GM23248 (cell line): ENCODE results near the gene ETF1. TPM values are rescaled to one million over a fixed set of nuclear protein-coding genes. Genes with fewer than 3 reads are reported as not detected.

ENCODE experiments used
- DNase-seq: peaks from one replicate; pipeline ENCODE4 v3.0.0-alpha.2; 2015
- H2AFZ ChIP-seq: fragments of 200-600 bp; sonication (generic); 2 replicates; pipeline ENCODE4 v1.6.1; 2016; ENCODE audit warnings: antibody characterized with exemption
- H3F3A ChIP-seq: fragments of 200-600 bp; sonication (generic); 2 replicates; pipeline ENCODE4 v1.6.1; 2016; ENCODE audit warnings: mild to moderate bottlenecking, antibody characterized with exemption, mixed run types; ENCODE audit not compliant: insufficient read depth
- H3K27ac ChIP-seq: fragments of 200-600 bp; sonication (generic); 2 replicates; pipeline ENCODE4 v1.5.1; 2016; ENCODE audit warnings: mild to moderate bottlenecking
- H3K27me3 ChIP-seq: fragments of 200-600 bp; sonication (generic); replicated peaks from 2 replicates; pipeline ENCODE4 v1.6.1; 2016; ENCODE audit warnings: mild to moderate bottlenecking; ENCODE audit not compliant: insufficient read depth
- H3K36me3 ChIP-seq: fragments of 200-600 bp; sonication (generic); 2 replicates; pipeline ENCODE4 v1.6.1; 2016; ENCODE audit warnings: low read depth, mild to moderate bottlenecking
- H3K4me1 ChIP-seq: fragments of 200-600 bp; sonication (generic); 2 replicates; pipeline ENCODE4 v1.6.1; 2016; ENCODE audit warnings: mild to moderate bottlenecking; ENCODE audit not compliant: insufficient read depth
- H3K4me2 ChIP-seq: fragments of 200-600 bp; sonication (generic); one replicate; pipeline ENCODE4 v1.6.1; 2016; ENCODE audit warnings: mild to moderate bottlenecking; ENCODE audit not compliant: unreplicated experiment
- H3K4me3 ChIP-seq: fragments of 200-600 bp; sonication (generic); 2 replicates; pipeline ENCODE4 v1.5.1; 2016; ENCODE audit warnings: mild to moderate bottlenecking
- H3K79me2 ChIP-seq: fragments of 200-600 bp; sonication (generic); 2 replicates; pipeline ENCODE4 v1.6.1; 2016; ENCODE audit warnings: mild to moderate bottlenecking; ENCODE audit not compliant: insufficient read depth
- H3K9ac ChIP-seq: fragments of 200-600 bp; sonication (generic); 2 replicates; pipeline ENCODE4 v1.6.1; 2016; ENCODE audit warnings: mild to moderate bottlenecking
- H3K9me2 ChIP-seq: fragments of 200-600 bp; sonication (generic); 2 replicates; pipeline ENCODE4 v1.6.1; 2016; ENCODE audit warnings: mixed run types, mild to moderate bottlenecking, moderate library complexity; ENCODE audit not compliant: insufficient read depth
- H3K9me3 ChIP-seq: fragments of 200-600 bp; sonication (generic); one replicate; pipeline ENCODE4 v1.6.1; 2017; ENCODE audit warnings: low read depth
- H4K20me1 ChIP-seq: fragments of 200-600 bp; sonication (generic); 2 replicates; pipeline ENCODE4 v1.6.0; 2016; ENCODE audit not compliant: insufficient read depth
- EZH2 ChIP-seq: fragments of 200-600 bp; sonication (generic); IDR thresholded peaks from 2 replicates; pipeline ENCODE4 v1.6.1; 2018; ENCODE audit warnings: antibody characterized with exemption, mild to moderate bottlenecking; ENCODE audit not compliant: insufficient read depth, poor library complexity, severe bottlenecking
- EZH2phosphoT487 ChIP-seq: fragments of 200-600 bp; sonication (generic); IDR thresholded peaks from 2 replicates; pipeline ENCODE4 v1.6.1; 2018; ENCODE audit warnings: antibody characterized with exemption, moderate library complexity, mild to moderate bottlenecking, low read depth; ENCODE audit not compliant: insufficient read depth
- WGBS, 2 experiments: methylation state at CpG; one replicate each; pipeline ENCODE4 v1.1.6; 2015 to 2017; ENCODE audit warnings: low lambda C conversion rate in 2 of 2, low coverage in 1 of 2; ENCODE audit errors: missing lambda C conversion rate in 2 of 2; 5-methylcytosine and 5-hydroxymethylcytosine counted together
- in situ Hi-C: fragments of 300-500 bp; cut with MboI; formaldehyde crosslinking; loops from 2 replicates; pipeline ENCODE4 v1.15.0; 2020
- polyA plus RNA-seq: library from polyadenylated mRNA; unstranded; fragments of >200 nt; fragmentation: Nextera tagmentation; extraction: Ambion mirVana; gene quantifications from 2 replicates; pipeline ENCODE4 v1.2.1, GENCODE V29; 2016
- total RNA-seq: library from RNA; depleted of rRNA; stranded (reverse); fragments of >200 nt; shearing (Covaris generic); gene quantifications from 2 replicates; pipeline ENCODE4 v1.2.3, GENCODE V29; 2014

ETF1 gene
- total and polyA plus RNA-seq, 2 experiments from 2014 or later: 74.1 to 124 TPM

GRCh38 chr5:138549414-138549813 is 6.4 kb upstream of the ETF1 start:
- DNase-seq: no peak
- Histone ChIP-seq H3K9me2 (no peaks in the 10 kb centered on the region), H3F3A (peaks cover 50% of the 10 kb centered on the region), H2AFZ (no peak overlapping the region), H3K79me2 (peaks cover 93% of the 10 kb centered on the region), H3K9me3 (no peaks in the 10 kb centered on the region), H3K27me3 (no peaks in the 10 kb centered on the region), H3K4me1 (peaks cover 21% of the 10 kb centered on the region), H3K27ac (no peak overlapping the region), H3K36me3 (peaks cover 9% of the 10 kb centered on the region; the same call in 1 of the 2 replicates), H4K20me1 (no peaks in the 10 kb centered on the region), H3K4me2 (no peak overlapping the region), H3K4me3 (no peak overlapping the region), H3K9ac (no peak overlapping the region)
- TF ChIP-seq EZH2phosphoT487: no peak
- TF ChIP-seq EZH2: no peak
- in situ Hi-C loops: no loop called here
- 85 to 87% methylated on average over 5 of the region's 5 CpGs for WGBS, 2 experiments

GRCh38 chr5:138545919-138546562 is 3.0 kb upstream of the ETF1 start:
- TF ChIP-seq EZH2phosphoT487: no peak
- no peak for TF ChIP-seq EZH2
- peaks cover 93% of the 10 kb centered on the region for H3K79me2 ChIP-seq
- peak overlapping the region; percentile 95 for H3K9ac ChIP-seq
- peak overlapping the region; percentile 48 for H3K27ac ChIP-seq
- H4K20me1 ChIP-seq: peaks cover 4% of the 10 kb centered on the region; the same call in 1 of the 2 replicates
- no peak overlapping the region for H3K4me3 ChIP-seq
- H3K27me3 ChIP-seq: no peaks in the 10 kb centered on the region
- H3K9me3 ChIP-seq: no peaks in the 10 kb centered on the region
- H2AFZ ChIP-seq: no peak overlapping the region
- in situ Hi-C loops: no loop called here
- H3K4me1 ChIP-seq: peaks cover 28% of the 10 kb centered on the region
- H3K4me2 ChIP-seq: peak overlapping the region; percentile 98
- WGBS, 2 experiments: 78 to 85% methylated on average over 6 of the region's 6 CpGs
- no peaks in the 10 kb centered on the region for H3K36me3 ChIP-seq
- DNase-seq: peak; percentile 60
- peaks cover 32% of the 10 kb centered on the region for H3F3A ChIP-seq
- no peaks in the 10 kb centered on the region for H3K9me2 ChIP-seq

GRCh38 chr5:138544181-138545134 is 1.4 kb upstream of the ETF1 start:
- peaks cover 95% of the 10 kb centered on the region for H3K79me2 ChIP-seq
- H3K9me2 ChIP-seq: no peaks in the 10 kb centered on the region
- H3K9me3 ChIP-seq: no peaks in the 10 kb centered on the region
- H3K4me2 ChIP-seq: peak overlapping the region; percentile 98
- peak overlapping the region; percentile 97 for H3K27ac ChIP-seq
- H3K9ac ChIP-seq: peak overlapping the region; percentile 95
- 57 to 62% methylated on average over 16 of the region's 16 CpGs for WGBS, 2 experiments
- H3K36me3 ChIP-seq: 0 out of 2 replicates have a peak, but pooled peaks cover 3% of the 10 kb centered on the region
- no peak for TF ChIP-seq EZH2
- no peak for TF ChIP-seq EZH2phosphoT487
- H3F3A ChIP-seq: peaks cover 40% of the 10 kb centered on the region
- peak; percentile 80 for DNase-seq
- H3K27me3 ChIP-seq: no peaks in the 10 kb centered on the region
- in situ Hi-C loops: no loop called here
- peaks cover 11% of the 10 kb centered on the region for H4K20me1 ChIP-seq
- peaks cover 43% of the 10 kb centered on the region for H3K4me1 ChIP-seq
- H2AFZ ChIP-seq: peak overlapping the region; percentile 66
- H3K4me3 ChIP-seq: peak overlapping the region; percentile 96

GRCh38 chr5:138543730-138544104 is 681 bp upstream of the ETF1 start:
- peak overlapping the region; percentile 95 for H3K9ac ChIP-seq
- DNase-seq: no peak
- no peak for TF ChIP-seq EZH2phosphoT487
- no peak for TF ChIP-seq EZH2
- in situ Hi-C loops: no loop called here
- H3K27ac ChIP-seq: peak overlapping the region; percentile 97
- no peaks in the 10 kb centered on the region for H3K9me2 ChIP-seq
- peaks cover 40% of the 10 kb centered on the region for H3F3A ChIP-seq
- H4K20me1 ChIP-seq: peaks cover 11% of the 10 kb centered on the region
- peak overlapping the region; percentile 98 for H3K4me2 ChIP-seq
- H3K79me2 ChIP-seq: peaks cover 95% of the 10 kb centered on the region
- peak overlapping the region; percentile 66 for H2AFZ ChIP-seq
- H3K4me3 ChIP-seq: peak overlapping the region; percentile 96
- no peaks in the 10 kb centered on the region for H3K9me3 ChIP-seq
- WGBS, 2 experiments: 1% methylated on average over 12 of the region's 12 CpGs
- H3K27me3 ChIP-seq: no peaks in the 10 kb centered on the region
- H3K36me3 ChIP-seq: peaks cover 6% of the 10 kb centered on the region; the same call in 1 of the 2 replicates
- H3K4me1 ChIP-seq: peaks cover 50% of the 10 kb centered on the region
